NCI-H2171 treated with DMSO at 0.1 percent for 48 hours (cell line): ENCODE results near the gene EMID1.
A peak's percentile ranks its signal among the peaks of the same experiment; 100 is the strongest.

Experiments used
- DNase-seq: peaks from one replicate; lab custom pipeline; 2025; lab: John Stamatoyannopoulos, UW

Gene EMID1

GRCh38 chr22:29292379-29292778 is 86.7 kb downstream of the EMID1 start:
- no peak for DNase-seq

- no peak for DNase-seq
These were observed 92.9 kb downstream of the EMID1 start for GRCh38 chr22:29298641-29299040.

GRCh38 chr22:29299136-29299900 is 93.6 kb downstream of the EMID1 start:
- DNase-seq: no peak

GRCh38 chr22:29300467-29300806 is 94.7 kb downstream of the EMID1 start:
- DNase-seq: no peak

GRCh38 chr22:29300807-29301601 is 95.3 kb downstream of the EMID1 start:
- DNase-seq: no peak

- peak; percentile 32 for DNase-seq
These were observed 96.2 kb downstream of the EMID1 start for GRCh38 chr22:29301716-29302401.

GRCh38 chr22:29302402-29302680 is 96.6 kb downstream of the EMID1 start:
- no peak for DNase-seq

- no peak for DNase-seq
These were observed 97.2 kb downstream of the EMID1 start for GRCh38 chr22:29302681-29303465.

- DNase-seq: no peak
These were observed 100.1 kb downstream of the EMID1 start for GRCh38 chr22:29305836-29306174.

GRCh38 chr22:29306175-29306834 is 100.6 kb downstream of the EMID1 start, which contains the start of gene GAS2L1:
TSS of gene GAS2L1 (plus strand) at chr22:29306650. CDS start at chr22:29308106, 1,456 bp downstream.
- peak; percentile 73 for DNase-seq

GRCh38 chr22:29306835-29307595 is 101.3 kb downstream of the EMID1 start:
- peak; percentile 69 for DNase-seq

- DNase-seq: no peak
These were observed 102.0 kb downstream of the EMID1 start for GRCh38 chr22:29307596-29308147.

- no peak for DNase-seq
These were observed 102.6 kb downstream of the EMID1 start for GRCh38 chr22:29308148-29308790.

- DNase-seq: no peak
These were observed 103.1 kb downstream of the EMID1 start for GRCh38 chr22:29308791-29309262.
